ENCODE results near the gene ACSS3.
"Not testable (repeated sequence)": the region's sequence is repeated elsewhere in the genome, so short reads cannot be mapped to it uniquely, and the experiment has no call there.

ACSS3 gene

DNA sequence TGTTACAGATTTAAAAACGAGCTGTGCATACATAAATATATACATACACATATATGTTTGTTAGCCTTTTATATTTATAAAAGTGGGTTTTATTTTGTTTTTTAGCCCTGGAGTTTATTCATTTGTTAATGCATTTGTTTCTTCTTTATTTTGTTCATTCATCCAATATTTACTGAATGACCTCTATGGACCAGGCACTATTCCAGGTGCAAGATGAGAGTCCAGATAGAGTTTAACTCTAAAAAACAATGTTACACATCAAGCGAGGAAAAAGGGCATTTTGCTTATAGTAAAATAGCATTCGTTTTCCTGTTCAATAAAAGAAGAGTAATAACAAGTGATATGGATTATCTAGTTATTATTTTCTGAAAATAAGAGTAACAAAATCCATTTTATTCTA lies 14.2 kb downstream of the ACSS3 start:
- DNase-seq (ENCODE audit: low read depth in 2 of 2, low spot score in 1 of 2), result no peak

DNA sequence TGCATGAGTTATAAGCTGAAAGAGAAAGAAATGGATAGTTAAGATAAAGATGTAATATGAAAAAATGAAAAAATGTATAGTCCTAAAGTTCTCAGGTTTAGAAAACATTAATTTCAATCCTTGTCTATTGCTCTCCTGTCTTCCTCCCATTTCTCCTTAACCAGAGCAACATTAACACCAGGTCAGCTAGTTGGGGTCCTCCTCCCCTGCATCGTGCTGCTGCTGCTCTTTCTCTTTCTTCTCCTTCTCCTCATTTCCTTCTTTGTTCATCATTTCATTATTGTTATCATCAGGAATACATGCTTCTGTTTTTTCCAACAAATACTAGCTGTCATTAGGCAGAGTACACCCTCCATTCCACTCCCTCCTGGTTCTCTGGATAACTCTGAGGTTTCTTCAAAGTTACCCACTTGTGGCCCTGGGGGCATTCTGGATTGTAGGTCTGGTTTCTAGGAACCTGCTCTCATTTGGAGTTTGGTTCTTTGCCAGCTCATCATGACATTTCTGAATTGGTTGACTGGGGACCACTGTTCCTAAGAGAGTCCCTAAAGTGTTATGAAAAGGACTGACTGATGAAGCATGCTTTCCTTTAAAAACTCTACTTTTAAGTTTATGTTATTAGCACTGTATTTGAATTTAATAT lies 17.0 kb downstream of the ACSS3 start:
- no peak for DNase-seq (ENCODE audit: low read depth in 2 of 2, low spot score in 1 of 2)

DNA sequence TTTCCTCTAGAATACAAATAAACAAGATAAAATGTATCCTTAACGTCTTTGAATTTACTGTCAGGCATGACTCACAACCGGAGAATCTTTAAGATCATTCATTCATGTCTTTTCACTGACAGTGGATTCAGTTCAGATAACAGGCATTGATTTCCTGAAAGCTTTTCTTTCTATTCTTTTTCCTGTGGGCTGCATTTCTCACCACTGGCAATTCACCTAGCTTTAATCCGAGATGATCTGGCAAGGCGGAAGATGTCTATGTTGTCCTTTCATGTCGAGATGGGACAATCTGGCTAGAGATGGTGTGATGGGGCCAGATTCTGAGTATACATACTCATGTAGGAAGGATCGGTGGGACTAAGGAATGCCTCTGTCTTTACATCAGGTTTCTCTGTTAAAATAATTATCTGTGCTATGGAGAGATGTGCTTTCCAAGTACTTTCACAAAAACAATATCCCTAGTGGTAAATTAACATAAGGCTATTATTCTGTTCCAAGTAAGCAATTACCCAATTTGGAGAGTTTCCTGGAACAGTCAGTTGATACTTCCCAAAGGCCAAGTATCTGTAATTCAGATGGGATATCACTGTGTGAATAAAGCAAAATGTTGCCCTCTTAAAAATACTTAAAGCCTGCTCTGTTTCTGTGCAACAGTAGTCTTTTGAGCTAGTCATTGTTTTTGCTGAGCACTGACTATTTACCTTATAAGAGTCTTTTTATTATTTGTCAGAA lies 17.8 kb downstream of the ACSS3 start:
- DNase-seq (ENCODE audit: low read depth in 2 of 2, low spot score in 1 of 2), result no peak

DNA sequence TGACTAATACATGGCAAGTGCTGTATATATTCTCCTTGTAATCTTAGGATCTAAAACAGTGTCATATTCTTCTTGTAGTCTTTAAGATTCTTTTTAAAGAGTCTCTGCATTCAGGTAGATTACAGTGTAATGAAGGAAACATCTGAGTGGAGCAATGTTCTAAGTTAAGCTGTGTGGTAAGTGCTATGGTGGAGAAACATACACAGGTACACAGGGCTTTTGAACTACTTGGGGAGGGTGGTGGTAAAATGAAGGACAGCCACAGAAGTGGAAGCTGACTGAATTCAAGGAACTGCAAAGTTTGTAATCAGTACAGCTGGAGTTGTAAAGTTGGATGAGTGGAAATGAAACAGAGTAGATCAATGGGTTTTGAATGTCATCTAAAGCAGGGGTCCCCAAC lies 27.8 kb downstream of the ACSS3 start:
- DNase-seq (ENCODE audit: low read depth in 2 of 2, low spot score in 1 of 2), result no peak

DNA sequence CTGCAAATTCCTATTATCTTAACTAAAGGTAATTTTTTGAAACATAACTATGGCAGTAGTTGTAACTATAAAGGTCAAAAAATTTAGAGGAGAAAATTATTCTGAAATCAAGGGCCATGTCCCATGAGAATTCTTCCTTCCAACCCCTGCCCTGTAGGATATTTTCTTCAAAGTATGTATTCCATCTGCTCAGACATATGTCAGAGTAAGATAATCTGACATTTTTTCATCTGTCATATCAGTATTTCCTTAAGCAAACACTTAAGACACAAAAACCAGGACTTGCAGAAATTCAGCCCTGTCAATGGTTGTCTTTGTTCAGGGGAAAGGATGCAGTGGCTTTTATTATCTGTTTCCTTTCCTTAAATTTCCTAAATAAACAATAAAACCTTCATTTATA lies 36.3 kb downstream of the ACSS3 start:
- DNase-seq (ENCODE audit: low read depth in 2 of 2, low spot score in 1 of 2), result no peak

DNA sequence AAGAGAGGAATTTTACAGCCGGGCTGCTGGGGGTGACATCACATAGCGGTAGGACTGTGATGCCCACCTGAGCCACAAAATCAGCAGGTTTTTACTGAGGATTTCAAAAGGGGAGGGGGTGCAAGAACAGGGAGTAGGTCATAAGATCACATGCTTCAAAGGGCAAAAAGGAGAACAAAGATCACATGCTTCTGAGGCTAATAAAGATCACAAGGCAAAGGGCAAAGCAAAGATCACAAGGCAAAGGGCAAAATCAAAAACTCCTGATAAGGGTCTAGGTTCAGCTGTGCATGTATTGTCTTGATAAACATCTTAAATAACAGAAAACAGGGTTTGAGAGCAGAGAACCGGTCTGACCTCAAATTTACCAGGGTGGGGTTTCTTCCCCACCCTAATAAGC lies 41.2 kb downstream of the ACSS3 start:
- not testable (repeated sequence) for DNase-seq (ENCODE audit: low read depth in 2 of 2, low spot score in 1 of 2)

DNA sequence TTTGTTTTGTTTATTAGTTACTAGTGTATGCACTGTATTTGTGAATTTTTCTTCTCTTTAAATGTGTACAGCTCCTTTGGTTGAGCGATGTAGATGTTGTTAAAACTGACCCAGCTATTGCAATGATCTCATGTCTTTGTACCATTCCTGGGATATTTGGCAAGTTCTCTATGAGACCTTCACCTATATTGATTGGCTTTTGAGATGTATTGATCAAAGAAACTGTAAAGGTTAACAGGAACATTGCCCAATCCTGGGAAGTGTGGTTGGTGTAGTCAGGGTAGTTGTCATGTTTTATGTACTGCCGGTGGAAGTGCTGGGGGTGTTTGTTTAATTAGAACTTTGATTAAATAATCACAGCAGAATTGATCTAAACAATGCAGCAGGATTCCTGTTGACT lies 43.1 kb downstream of the ACSS3 start:
- no peak for DNase-seq (ENCODE audit: low read depth in 2 of 2, low spot score in 1 of 2)

DNA sequence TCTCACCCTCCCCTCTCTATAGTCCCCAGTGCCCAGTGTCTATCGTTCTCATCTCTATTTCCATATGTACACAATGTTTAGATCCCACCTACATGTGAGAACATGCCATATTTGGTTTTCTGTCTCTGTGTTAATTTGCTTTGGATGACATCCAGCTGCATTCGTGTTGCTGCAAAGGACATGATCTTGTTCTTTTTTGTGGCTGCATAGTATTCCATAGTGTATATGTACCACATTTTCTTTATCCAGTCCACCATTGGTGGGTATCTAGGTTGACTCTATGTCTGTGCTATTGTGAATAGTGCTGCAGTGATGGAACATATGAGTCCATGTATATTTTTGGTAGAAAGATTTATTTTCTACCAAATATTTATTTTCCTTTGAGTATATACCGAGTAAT lies 45.7 kb downstream of the ACSS3 start:
- no peak for DNase-seq (ENCODE audit: low read depth in 2 of 2, low spot score in 1 of 2)

DNA sequence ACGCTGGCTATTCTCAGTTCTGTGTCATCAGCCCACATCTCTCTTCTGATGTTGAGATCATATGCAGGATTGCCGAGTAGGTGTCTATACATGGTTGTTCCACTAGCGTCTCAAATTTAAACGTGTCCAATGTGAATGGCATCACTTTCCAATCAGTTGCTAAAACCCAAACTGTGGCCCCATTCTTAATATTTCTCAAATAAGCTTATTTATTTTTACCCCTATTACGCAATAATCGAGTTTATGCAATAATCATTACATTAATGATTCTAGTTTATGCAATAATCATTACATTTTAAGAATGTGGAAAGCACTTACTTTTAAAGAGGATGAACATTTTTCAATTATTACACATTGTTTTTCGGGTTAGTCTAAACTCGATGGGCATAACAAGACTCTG lies 47.8 kb downstream of the ACSS3 start:
- no peak for DNase-seq (ENCODE audit: low read depth in 2 of 2, low spot score in 1 of 2)

DNA sequence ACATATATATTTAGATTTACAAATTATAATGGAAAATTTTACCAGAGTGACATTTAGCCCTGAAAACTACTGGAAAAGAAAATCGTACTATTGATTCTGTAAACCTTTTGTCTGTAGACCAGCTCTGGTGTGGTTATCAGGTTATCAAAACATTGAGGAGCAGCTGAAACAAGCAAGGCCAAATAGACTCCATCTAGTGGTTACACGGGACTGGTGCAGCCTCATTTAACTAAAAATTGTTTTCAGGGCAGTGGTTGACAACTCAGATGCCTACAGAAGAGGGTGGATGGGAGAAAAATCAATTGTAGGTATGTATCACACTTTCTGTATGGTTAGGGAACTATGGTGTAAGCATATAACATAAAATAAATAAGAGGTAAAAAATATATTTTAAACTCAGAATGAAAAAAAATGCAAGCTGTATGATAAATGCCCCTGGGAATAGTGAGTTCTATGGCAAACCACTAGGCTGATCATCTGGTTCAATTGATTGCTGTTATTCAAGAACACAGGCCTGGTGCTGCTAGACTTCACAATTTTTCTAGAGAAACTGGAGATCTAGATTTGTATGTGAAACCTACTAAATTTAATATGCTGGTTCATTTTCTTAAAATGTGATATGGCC lies 51.2 kb downstream of the ACSS3 start:
- no peak for DNase-seq (ENCODE audit: low read depth in 2 of 2, low spot score in 1 of 2)

DNA sequence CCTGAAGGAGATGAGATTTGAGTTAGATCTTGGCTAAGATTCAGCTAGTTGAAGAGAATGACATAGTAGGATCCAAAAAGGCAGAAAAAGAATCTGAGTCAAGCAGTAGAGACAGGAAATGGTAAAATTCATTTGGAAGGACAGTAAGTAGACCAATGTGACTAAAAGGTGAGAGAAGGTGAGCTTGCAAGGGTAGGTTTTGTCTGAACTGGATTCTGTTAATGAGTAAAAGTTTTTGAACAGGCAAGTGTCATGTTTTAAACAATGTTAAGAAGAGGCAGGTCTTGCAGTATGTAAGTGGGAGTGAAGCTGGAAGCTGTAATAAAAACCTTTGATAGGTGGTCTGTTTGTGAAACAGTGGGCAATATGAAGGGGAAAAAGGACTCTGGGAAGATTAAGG lies 58.6 kb downstream of the ACSS3 start:
- no peak for DNase-seq (ENCODE audit: low read depth in 2 of 2, low spot score in 1 of 2)

DNA sequence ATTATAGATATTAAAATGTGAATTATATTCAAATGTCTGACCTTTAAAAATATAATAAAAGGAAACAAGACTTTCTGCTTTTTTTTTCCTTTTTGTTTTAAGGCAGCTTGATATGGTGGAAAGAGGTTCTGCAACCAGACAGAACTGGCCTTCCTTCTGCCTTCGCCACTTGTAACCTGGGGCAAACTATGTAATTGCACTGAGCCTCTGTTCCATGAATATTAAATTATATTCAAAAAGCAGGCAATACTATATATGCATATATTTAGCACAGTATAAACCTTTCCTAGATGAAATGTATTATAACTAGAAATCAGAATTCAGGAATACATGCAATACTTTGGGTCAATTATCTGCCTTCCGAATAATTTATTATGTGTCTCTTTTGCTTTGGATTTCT lies 59.9 kb downstream of the ACSS3 start:
- no peak for DNase-seq (ENCODE audit: low read depth in 2 of 2, low spot score in 1 of 2)

DNA sequence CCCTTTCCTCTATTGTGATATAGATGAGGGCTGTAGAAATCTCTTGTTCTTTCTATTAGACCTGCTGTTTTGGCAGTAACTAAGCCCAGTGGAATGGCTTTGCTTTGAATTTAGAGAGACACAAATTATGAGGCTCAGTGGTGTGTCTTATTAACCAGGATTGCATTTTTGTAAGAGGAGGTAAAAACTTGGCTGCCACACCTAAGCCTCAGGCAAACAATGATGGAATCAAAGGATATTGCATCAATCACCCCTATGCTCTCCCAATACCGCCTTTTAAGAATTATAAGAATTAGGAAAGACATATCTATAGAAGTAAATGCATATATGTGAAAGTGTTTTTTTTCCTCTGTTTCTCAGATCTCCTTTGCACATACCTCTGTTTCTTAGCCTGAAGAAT lies 63.3 kb downstream of the ACSS3 start:
- no peak for DNase-seq (ENCODE audit: low read depth in 2 of 2, low spot score in 1 of 2)

DNA sequence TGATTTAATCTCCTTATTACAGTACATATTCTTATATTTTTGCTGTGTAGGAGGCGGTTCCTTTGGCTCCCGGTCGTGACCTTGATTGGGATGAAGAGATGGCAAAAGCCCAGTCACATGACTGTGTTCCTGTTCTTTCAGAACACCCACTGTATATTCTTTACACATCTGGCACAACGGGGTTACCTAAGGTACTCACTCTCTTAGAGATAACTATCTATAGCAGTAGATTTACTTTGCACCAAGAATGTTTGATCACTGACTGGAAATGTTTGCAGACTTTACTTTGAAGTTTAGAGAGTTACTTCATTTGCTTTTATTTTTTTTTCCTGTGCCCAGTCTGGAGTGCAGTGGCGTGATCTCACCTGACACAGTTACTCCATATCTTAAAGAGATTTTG lies 65.2 kb downstream of the ACSS3 start:
- DNase-seq (ENCODE audit: low read depth in 2 of 2, low spot score in 1 of 2), result no peak

DNA sequence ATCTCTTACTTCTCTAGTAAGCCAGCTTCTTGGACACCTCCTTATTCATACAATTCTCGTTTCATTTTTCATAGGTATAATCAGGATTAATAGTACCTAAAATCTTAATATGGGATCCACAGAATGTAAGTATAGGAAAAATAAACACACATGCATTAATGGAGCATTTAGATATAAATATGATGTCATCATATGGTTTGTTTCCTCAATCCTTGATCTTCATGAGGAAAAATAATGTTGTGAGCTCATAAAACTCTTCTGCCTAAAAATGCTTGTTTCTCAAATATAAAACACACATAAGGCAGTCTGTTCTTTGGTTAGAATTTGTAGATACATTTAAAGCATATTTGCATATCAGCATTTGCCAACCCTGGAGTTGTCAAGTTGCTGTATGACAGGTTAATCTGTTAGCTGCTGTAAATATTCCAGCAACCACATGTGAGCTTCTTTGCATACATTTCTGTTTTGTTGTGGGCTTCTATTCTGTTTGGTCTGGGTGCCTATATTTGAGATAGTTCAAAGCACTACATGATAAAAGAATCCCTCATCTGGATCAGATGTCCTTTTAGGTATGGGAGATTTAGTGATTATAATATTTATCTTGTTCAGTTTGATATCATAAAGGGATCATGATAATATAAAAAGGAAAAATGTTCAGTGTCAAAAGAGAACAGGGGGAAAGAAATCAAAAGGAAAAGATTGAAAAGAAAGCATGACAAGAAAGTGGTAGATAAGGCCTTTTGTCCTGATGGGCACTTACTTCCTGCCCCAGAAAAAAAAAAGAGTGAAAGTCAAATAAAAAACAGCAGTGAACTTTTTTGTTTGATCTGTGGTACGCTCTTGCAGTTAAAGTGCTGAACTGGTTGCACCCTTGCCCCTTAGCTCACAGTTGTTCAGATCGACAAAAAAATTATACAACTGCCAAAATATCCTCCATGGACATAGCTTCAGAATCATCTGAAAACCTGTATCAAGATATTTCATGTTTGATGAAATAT lies 68.6 kb downstream of the ACSS3 start:
- DNase-seq (ENCODE audit: low read depth in 2 of 2, low spot score in 1 of 2), result no peak

DNA sequence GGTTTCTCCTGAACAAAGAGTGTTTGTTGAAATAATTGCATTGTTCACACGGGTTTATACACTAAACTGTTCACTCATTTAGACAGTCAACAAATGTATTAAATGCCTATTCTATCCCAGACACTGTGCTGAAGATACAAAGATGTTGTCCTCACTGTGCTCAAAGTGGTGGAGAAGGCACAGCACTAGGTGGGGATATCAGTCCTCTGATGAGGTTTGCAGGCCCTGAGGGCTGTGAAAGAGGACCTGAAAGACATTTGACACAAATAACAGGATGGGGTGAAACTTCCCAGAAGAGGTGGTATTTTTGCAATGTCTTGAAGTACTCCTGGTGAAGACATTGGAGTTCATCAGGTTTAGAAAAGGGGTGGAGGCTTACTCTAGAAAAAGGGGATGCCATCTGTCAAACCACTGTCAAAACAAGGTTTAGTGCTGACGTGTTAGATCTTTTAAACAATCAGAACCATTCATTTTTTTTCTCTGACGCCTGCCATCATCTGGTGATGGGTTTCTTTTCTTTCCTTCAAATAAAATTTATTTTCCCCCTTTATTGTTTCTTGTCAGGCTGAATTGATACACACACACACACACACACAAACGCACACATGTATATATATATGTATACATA lies 69.5 kb downstream of the ACSS3 start:
- DNase-seq (ENCODE audit: low read depth in 2 of 2, low spot score in 1 of 2), result no peak

DNA sequence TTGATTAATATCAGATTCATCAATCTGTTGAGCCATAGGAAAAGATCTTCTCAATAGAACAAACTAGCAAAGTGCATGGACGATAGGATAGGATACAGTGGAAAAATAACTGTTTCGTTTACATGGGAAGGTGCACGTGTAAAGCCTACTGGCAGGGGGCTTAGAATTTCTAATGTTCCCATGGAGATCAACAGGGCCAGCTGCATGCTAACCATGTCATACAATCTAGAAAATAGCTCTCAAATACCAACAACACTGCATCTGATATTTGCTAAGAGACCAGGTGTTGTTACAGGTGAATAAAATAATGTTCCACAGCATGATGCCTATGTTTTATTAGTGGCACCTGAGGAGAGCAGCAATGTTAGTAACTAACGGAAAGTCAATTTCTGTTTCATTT lies 72.5 kb downstream of the ACSS3 start:
- no peak for DNase-seq (ENCODE audit: low read depth in 2 of 2, low spot score in 1 of 2)

DNA sequence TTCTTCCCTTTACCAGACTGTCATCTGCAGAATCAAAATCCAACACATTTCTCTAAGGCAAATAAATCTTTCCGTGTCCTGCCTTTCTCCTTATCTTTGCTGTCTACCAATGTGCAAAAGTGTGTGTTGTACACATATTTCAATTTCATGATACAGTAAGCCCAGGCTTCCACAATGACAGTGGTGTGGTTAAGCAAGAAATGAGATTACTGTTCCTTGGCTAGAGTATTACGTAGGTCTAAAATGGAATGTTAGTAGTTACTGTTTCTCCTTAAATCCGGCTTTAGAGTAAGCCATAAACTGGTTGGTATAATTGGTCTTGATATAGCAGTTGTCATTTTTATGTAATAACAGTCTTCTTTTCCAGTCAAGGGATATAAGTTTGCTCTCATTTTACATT lies 82.0 kb downstream of the ACSS3 start:
- no peak for DNase-seq (ENCODE audit: low read depth in 2 of 2, low spot score in 1 of 2)

DNA sequence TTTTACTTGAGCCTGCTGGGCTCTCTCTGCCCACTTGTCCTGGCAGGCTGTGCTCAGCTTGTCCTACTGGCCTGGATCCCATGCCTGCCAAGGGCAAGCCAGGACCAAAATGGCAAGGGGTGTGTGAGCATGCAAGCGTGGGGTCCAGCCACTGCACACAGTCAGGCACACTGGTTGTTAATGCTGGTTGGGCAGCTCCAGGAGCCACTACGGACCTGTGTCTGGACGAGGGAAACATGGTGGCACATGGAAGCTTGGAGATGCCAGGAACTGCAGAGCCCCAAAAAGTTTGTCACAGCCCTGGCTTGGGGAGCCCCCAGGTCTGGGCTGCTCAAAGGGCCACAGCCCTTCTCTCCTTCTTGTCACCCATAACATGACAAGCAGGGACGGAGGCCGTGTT lies 83.8 kb downstream of the ACSS3 start:
- no peak for DNase-seq (ENCODE audit: low read depth in 2 of 2, low spot score in 1 of 2)

DNA sequence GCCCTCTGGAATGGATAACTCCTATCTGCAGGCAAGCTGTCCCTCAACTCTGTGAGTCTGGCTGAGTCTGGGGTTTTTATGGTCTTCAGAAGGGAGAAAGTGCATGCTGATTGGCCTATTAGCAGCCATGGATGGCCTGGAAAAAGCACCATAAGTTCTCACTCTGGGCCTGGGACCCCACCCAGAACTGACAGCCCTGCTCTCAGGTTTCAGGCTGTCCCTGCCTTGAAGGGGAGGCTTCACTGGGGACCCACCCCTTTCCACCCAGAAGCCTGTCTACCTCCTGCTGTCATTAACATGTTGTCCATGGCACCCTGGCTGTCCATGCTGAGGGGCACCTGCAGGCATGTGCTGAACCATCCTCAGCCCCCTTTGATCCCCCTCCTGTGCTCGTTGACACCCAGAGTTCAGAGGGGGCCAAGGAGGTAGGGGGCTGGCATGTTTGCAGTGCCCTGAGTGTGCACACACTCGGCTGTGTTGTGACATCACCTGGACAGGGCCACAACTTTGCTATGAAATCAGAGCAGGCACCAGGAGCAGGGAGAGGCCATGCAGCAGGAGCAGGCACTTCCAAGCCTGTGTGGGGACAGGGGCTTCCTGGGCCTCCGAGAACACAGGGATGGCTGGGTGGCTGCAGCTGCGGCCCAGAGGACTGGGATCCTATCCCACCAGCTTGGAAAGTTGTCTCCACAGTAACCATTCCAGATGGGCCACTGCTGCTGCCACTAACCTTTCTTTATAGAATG lies 84.7 kb downstream of the ACSS3 start:
- no peak for DNase-seq (ENCODE audit: low read depth in 2 of 2, low spot score in 1 of 2)
